Ramos (cell line): ENCODE measurements around the gene LCLAT1.

Source experiments
- in situ Hi-C: fragments of 300-500 bp; cut with MboI; formaldehyde crosslinking; loops from one replicate; pipeline ENCODE4 v1.14.3; 2022; ENCODE audit warnings: low sequenced_read_pairs; ENCODE audit not compliant: unreplicated experiment

Gene LCLAT1

DNA sequence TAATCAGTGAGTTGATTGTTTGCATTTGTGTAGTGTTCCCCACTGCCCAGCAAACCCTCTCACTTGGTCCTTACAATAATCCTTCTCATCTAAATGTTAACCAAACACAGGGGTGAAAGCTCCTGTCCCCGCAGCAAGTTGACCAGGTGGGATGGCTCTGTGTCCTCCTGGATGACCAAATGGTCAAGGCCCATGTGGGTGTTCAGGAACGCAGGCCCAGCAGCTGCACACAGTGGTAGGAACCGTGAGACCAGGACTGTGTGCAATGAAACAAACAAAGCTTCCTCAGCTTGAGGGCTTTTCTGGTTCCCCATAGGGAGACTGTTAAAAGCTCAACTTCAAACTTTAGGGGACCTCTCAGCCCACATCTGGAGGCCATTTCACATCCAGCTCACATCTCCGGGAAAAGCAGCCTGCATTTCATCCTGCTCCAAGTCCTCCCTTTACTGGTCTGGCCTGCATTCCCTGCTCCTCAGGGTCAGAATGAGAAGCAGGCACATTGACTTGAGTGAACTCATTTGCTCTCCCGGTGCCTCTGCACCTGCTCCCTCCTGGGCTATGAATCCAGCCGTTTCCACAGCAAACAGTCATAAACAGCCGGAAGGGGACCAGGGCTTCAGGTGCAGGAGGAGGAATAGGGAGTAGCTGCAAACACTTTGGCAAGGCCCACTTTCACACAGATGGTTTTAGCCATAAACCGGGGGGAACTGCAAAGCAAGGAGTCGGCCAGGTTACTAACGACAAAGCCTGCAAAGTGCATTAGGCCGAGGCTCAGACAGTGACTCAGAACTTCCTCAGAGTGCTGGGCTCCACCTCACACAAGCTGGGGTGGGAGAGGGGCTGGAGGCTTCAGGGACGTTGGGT lies 215.5 kb downstream of the LCLAT1 start:
- in situ Hi-C loops = no loop called here

DNA sequence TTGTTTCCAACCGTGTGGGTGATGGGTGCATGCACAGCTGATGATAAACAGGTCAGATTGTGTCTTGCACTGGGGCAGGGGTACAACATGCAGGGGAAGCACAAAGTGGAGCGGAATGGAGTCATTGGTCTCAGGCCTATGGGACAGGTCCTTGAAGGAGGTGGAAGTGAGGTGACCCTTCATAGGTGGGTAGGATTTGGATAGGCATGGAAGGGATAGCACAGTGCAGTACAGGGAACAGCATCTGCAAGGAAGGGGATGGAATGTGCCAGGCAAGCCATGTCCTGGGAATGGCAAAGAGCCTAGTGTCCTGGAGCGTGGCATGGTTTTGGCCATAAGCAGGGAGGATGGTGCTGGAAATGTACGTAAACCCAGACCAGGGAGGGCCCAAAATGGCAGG lies 216.3 kb downstream of the LCLAT1 start:
- in situ Hi-C loops = no loop called here

DNA sequence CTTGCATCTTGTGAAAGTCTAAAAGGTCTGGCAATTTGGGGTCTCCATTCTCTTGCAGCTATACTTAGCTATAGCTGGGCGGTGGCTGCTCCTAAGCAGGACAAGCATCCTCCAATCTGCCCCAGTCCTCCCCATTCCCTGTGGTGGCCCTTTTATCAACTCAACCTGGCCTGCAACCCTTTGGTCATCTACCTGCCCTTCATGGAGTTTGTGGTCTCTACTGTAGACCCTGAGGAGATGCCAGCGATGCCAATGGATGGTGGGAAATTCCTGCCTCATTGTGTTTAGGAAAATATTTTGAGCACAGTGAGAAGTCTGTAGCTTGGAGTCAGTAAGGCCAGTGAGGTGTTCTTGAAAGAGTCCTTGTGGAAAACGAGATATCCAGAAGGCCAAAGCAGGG lies 216.8 kb downstream of the LCLAT1 start:
- in situ Hi-C loops = no loop called here

DNA sequence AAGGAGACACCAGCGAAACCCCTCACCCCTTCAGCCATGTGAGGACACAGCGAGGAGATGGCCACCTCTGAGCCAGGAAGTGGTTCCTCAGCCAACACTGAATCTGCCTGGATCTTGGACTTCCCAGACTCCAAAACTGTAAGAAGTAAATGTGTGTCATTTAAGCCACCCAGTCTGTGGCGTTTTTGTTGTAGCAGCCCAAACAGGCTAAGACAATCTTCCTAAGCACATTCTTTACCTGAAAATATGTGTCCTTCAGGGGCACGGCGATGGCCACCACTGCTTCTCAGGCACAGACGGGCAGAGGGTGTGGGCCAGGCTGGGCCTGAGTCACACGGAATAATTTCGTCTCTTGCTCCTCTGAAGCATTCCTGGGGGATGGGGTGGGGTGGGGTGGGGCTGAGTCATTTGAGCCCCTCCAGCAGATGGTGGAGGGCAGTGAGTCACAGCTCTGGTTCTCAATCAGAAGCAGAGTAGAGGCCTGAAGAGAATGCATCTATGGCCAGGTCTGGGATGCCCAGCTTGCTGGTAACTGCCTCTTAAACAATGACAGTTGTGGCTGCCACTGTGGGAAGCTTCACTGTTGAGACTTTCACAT lies 217.8 kb downstream of the LCLAT1 start:
- in situ Hi-C loops = no loop called here

DNA sequence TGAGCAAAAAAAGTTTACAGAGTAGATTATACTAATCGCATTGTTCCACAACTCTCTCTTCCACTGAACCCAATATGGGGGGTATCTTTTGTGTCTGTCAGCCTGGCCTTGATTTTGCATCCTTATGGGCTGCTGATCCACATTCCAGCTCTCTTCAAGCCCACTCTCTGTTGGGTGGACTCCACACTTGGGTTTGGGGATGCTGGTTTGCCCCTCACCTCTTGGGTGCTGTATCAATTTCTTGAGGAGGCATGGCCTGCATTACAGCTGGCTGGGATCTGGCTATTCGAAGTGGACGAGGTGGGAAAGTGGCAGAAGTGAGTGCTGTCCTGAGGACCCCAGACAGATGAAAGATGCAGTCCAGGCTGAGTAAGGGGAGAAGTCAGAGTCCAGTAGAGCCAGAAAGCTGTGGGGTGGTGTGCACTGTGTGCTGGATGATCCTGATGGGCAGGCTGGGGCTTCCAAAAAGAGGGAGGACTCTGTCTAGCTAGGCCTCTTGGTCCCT lies 218.8 kb downstream of the LCLAT1 start:
- in situ Hi-C loops = no loop called here

DNA sequence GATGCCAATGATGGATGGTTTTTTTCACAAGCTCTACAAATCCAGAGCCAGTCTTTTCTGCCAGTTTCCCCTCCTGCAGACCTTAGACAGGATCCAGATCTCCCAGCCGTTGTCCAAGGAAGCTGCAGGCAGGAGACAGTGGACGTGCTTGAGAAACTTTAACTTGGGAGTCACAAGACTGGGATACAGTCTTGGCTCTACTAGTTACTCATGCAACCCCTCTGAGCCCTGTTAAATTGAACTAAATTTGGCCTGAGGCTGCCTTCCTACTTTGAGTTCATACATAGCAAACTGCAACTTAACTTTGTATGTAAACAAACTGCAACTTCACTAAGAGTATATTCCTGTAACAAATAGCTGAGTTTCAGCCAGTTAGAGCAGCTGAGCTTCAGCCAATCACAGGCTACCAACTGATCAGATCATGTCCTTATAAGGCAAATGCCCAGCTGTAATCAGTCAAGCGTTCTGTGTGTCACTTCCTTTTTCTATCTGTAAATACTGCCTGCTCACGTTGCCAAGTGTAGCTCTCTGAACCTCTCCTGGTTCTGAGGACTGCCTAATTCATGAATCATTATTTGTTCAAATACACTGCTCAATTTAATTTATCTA lies 219.3 kb downstream of the LCLAT1 start:
- in situ Hi-C loops = no loop called here

DNA sequence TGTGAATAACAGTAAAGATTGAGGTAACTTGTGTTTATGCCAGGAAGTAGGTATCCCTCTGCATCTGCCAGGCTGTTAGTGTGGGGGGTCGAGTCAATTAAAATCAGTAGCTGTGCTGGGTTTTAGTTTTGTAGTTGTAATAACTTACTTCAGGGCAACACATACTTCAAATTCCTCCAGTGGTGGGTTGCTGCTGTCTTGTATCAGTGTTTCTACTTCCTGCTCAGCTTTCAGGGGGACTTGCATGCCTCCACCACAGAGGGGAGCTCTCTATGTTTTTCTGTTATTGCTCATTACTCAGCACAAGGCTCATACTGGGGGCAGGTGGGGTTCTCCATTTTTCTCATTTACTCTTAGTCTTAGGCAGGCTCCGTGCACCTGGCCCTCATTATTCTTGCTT lies 223.4 kb downstream of the LCLAT1 start:
- in situ Hi-C loops = no loop called here

DNA sequence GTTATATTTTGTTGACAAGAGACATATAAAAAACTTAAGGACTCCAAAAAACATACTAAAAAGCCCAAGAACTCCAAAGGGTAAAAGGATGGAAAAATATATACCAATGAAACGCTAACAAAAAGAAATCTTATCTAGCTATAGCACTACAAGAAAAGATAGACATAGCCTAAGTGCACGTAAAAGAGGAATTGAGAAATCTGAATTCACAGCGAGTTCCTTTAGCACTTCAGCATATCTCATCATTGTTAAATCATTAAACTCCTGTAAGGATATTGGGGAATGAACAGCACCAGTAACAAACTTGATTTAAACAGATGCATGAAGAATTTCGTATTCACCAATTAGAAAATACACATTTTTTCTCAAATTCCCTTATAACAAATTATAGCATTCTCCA lies 226.1 kb downstream of the LCLAT1 start:
- in situ Hi-C loops = no loop called here

DNA sequence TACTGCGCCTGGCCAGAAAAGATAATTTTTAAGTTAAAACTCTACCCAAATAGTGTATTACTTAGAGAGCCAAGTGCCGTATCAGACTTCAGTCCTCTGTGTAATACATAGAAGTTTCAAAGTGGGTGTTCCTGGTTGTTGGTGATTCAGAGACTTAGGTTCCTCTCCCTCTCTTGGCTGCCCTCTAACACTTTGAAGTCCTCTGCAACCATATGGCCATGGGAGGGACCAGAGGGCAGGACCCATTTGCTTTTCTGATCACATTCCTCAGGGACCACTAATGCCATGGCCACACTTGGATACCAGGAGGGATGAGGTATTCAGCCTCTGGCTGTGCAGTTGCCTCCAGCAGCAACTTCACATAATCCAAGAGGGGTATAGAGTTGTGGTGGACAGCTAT lies 228.7 kb downstream of the LCLAT1 start:
- in situ Hi-C loops = no loop called here

DNA sequence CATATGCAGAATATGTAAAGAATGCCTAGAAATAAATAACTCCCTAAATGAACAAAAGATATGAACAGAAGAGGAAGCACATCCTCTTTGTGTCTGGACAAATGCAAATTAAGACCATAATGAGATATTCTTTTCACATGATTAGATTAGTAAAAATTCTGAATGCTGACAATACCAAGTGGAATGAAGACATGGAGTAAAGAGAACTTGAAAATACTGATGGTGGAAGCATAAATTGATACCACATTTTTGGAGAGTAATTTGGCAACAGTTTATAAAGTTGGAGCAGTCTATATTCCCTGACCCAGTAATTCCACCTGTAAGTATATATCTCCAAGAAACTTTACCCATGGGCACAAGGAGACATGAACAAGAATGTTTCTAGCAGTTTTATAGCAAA lies 230.2 kb downstream of the LCLAT1 start:
- in situ Hi-C loops = no loop called here

DNA sequence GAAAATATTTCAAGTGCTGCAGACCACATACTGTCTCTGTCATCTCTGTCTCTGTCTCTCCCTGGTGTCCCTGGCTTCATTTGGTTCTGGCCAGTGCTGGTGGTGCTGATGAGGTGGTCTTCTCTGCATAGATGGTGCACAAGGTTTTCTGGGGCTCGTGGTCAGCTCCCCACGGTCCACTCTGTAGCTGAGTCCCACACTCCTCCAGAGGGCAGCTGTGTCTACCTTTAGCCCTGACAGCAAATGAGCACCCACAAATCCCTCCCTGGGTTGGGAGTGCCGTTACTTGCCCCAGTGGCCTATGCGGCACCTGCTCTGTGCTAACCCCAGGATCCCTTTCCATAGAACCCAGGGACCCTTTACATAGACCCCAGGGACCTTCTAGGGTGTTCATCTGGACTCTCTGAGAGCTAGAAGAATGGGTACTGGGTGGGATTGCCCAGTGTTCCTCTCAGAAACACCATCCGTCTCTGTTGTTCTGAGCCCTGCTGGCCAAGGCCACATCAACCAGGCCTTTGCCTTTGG lies 230.9 kb downstream of the LCLAT1 start:
- in situ Hi-C loops = no loop called here

DNA sequence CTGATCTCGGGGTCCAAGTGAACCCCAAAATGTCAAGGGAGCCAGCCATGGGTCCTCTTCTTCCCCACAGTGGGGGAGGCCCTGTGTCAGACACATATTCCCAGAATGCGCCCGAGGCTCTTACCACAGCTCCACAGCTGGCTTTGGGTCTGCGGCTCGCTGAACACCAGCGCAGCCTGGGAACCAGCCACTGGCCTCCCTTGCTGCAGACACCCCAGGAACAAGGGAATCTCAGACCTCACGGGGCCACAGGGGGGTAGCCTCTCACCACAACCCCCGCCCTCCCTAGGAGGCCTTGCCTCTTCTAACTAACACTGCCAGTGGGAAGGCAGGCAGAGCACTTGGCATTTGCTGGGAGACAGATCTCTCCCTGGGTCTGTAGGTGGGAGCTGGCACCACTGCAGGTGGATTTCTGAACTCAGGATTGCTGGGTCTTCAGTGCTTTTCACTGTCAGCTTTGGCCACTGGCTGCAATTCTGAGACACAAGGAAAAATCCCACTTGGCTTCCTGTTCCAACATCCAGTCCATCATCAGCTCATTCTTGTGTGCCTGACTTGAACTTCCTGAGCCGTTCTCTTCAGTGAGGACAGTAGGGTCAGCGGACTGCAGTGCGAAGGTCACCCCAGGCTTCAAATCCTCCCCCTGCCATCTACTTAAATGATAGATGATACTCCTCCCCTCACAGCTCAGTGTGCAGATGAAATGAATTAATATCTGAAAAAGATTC lies 231.5 kb downstream of the LCLAT1 start:
- in situ Hi-C loops = no loop called here

DNA sequence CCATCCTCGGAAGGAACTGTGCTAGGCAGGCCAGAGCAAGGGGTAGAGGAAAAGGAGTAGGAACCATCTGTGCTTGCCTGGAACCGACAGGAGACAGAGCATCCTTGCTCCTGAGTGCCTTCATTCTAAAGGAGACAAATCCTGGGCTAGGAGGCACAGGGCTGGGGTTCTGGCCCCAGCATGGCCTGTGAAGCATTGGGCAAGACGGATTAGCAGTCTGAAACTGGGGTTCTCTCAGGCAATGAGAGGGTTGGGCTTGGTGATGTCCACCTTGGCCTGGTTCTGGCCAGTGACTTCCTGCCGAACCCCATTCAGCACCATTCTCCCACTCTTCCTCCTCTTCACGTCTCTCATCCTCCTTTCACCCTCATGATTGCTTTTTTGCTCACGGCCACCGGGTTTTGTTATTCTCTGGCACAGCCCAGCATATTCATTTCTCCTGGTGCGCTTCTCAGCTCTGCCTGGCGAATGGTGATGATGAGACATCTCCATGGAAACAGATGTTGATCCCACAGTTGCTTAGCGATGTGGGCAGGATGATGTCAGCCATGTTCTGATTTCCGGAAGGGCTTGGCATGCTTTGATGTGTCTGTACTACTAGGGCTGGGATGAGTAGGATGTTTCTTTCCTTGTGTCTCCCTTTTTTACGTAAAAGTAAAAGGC lies 232.5 kb downstream of the LCLAT1 start:
- in situ Hi-C loops = no loop called here

DNA sequence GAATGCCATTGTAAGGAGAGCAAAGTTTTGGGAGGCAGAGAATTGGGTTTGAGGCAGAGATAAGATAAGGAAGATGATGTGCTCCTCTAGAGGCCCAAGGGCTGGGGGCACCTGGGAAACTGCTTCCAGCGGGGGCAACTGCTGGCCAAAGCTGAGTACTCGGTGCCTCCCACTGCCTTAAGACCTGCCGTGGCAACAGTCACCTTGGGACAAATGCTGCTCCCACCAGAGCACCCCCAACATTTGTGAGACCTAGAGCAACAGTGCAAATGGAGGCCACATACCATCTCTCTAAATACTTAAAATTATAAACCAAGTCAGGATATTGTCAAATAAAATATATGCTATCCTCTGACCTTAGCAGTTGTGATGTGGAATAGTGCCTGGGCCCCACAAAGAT lies 233.1 kb downstream of the LCLAT1 start:
- in situ Hi-C loops = no loop called here

DNA sequence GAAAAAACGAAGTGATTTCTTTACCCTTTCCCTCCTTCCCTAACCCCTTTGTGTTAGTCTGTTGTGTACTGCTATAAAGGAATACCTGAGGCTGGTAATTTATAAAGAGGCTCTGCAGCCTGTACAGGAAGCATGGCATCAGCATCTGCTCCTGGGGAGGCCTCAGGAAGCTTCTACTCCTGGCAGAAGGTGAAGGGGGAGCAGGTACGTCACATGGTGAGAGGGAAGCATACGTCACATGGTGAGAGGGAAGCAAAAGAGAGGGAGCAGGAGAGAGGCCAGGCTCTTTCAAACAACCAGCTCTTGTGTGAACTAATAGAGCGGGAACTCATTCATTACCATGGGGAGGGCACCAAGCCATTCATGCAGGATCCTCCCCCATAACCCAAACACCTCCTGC lies 234.0 kb downstream of the LCLAT1 start:
- in situ Hi-C loops = no loop called here

DNA sequence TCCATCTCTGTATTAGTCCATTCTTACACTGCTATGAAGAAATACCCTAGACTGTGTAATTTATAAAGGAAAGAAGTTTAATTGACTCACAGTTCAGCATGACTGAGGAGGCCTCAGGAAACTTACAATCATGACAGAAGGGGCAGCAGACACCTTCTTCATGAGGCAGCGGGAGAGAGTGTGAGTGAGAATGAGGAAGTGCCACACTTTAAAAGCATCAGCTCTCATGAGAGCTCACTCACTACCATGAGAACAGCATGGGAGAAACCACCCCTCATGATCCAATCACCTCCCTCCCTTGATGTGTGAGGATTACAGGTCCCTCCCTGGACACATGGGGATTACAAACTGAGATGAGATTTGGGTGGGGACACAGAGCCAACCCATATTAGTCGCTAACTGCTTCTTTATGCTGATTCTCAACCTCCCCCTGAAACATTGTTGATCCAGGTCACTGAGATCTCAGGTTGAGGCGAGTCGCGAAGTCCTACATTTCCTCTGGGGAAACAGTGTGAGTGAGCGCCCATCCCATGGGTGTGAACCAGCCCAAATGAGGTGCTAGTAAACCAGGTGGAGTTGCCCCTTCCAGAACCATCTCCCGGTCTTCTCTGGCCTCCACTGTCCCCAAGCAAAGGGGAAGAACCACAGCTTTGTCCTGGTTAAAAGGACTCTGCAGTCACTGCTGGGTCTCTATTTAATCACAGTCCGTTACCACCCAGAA lies 236.3 kb downstream of the LCLAT1 start:
- in situ Hi-C loops = no loop called here

DNA sequence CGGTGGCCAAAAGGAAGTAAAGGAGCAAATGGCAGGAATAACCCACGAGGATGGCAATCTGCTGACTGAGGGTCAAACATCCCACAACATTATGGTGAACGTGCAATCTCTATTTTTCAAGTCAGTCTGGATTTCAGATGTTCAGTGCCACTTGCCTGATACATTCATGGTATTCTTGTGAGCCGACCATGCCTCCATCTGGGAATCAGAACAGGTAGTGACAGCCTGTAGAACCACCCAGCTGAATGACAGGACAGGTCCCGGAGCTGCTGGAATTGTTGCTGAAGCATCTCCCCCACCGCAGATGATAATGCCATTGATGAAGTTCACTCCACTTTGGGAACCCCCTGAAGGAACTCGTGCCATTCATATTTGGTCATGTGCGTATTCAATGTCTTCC lies 237.0 kb downstream of the LCLAT1 start:
- in situ Hi-C loops = no loop called here

DNA sequence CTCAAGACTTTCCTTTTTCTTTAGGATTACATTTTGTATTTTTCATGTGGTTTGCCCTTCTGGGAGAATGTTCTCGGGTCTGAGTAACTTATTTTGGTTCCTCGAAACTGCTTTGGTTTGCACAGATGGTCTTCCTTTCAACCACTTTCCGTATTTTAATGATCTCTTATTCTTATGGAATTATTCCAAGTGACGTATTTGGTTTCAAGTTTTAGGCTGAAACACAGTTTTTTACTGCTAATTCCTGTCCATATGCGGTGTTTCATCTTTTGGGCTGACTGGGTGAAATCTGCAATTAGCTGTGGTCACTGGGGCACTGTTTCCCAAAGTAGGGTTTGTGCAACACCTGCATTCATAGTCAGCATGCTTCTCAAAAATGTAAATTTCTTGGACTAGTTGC lies 237.5 kb downstream of the LCLAT1 start:
- in situ Hi-C loops = no loop called here

DNA sequence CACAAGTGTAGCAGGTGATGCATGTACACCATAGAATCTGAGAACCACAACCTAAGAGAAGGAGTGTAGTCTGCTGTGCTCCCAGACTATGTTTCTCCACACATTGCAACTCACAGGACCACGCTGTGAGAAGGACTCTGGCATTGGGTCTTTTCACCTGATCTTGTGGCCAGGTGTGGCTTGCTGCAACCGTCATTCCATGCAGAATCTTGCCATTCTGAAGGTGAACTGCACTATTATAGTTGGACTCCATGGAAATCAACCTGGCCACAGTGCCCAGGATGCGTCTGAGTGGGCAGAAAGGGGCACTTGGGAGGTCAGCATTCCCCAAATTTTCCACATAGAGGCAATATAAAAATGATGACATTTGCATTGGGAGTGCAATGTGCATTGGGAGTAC lies 237.9 kb downstream of the LCLAT1 start:
- in situ Hi-C loops = no loop called here
